RWPE1 (cell line): ENCODE results near the gene MRPS35.
A peak's percentile ranks its signal among the peaks of the same experiment; 100 is the strongest.

Experiments used
- CTCF ChIA-PET: fragments of 350-600 bp; sonication (Branson Sonifier 250); formaldehyde crosslinking; extraction: SDS; loops from one replicate; lab custom pipeline; 2021; lab: Yijun Ruan, JAX
- POLR2A ChIA-PET: fragments of 400-600 bp; formaldehyde crosslinking; extraction: SDS; loops from one replicate; lab custom pipeline; 2020; ENCODE audit warnings: antibody characterized with exemption; ENCODE audit not compliant: low non-redundant PET; lab: Yijun Ruan, JAX
- DNase-seq: peaks from one replicate; pipeline ENCODE4 v3.0.0; 2012; ENCODE audit warnings: low spot score
- H3K27ac ChIP-seq: fragments of 450-650 bp; 2 replicates; pipeline ENCODE4 v1.5.1; 2017
- TF ChIP-seq, protein P1 (sequence below): fragments of 450-650 bp; conservative IDR thresholded peaks from 2 replicates; pipeline ENCODE4 v1.5.1; 2017; ENCODE audit warnings: low read depth, mild to moderate bottlenecking

The MRPS35 gene

DNA sequence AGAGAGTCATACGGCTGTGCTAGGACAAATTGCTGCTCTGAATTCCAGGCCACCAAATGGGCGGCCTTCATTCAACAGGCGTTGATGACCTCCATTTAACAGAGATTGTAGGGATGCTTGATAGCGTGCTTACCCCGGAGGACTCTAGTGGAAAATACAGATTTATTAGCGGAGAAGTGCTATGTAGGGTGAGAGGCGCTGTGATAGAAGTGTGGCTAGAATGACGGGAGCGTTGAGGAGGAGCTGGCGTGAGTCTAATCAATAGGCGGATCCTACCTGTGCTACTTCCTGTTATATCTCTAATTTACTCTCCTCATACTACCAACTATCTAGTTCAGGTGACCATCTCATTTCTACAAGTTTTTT lies 668 bp downstream of the MRPS35 start:
- POLR2A ChIA-PET = interaction anchor here (0.6 kb wide), 1 partner anchor 36 kb away, joined by 3 read pairs; no protein-coding TSS in a partner anchor
- H3K27ac ChIP-seq = peak overlapping the region; percentile 81
- DNase-seq = peak; percentile 15
- TF ChIP-seq, protein P1, sequence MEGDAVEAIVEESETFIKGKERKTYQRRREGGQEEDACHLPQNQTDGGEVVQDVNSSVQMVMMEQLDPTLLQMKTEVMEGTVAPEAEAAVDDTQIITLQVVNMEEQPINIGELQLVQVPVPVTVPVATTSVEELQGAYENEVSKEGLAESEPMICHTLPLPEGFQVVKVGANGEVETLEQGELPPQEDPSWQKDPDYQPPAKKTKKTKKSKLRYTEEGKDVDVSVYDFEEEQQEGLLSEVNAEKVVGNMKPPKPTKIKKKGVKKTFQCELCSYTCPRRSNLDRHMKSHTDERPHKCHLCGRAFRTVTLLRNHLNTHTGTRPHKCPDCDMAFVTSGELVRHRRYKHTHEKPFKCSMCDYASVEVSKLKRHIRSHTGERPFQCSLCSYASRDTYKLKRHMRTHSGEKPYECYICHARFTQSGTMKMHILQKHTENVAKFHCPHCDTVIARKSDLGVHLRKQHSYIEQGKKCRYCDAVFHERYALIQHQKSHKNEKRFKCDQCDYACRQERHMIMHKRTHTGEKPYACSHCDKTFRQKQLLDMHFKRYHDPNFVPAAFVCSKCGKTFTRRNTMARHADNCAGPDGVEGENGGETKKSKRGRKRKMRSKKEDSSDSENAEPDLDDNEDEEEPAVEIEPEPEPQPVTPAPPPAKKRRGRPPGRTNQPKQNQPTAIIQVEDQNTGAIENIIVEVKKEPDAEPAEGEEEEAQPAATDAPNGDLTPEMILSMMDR = no peak
- CTCF ChIA-PET = interaction anchor here (0.5 kb wide), 1 partner anchor 202 kb away, joined by 4 read pairs; no protein-coding TSS in a partner anchor

DNA sequence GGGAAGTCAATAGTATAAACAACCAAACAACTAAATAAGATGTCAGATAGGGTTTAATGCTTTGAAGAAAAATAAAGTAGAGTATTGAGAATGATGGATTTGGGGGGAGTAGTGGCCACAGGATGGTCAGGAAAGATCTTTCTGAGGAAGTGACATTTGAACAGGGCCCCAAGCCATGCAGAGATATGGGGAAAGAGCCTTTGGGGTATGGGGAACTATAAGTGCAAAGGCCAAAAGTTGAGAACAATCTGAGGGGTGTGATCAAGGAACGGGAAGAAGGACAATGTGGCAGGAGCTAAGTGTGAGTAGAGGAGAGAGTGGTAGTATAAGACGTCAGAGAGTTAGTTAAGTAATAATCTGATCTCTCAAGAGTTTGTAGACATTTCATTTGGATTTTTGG lies 1.3 kb downstream of the MRPS35 start:
- ChIA-PET CTCF (interaction anchor here (0.5 kb wide), 1 partner anchor 202 kb away, joined by 4 read pairs; no protein-coding TSS in a partner anchor), POLR2A (interaction anchor here (0.6 kb wide), 1 partner anchor 37 kb away, joined by 3 read pairs; no protein-coding TSS in a partner anchor)
- TF ChIP-seq, protein P1 = no peak
- H3K27ac ChIP-seq = no peak overlapping the region
- DNase-seq = no peak

DNA sequence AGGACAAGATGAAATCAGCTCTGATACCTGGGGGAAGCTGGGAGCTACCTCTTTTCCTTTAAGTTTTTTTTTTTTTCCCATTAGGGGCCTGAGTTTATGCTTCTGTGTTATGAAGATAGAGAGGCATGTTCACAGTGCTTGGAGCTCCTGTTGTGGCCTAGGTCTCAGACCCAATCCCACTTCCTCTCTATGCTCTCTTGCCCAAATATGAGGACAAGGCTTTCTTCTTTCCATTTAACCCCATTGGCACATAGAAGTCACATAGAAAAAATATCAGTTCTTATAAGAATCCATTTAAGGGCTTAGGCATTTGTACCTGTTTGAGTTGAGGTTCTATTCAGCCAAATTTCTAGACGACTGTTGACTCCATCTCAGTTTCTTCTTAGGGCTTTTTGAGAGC lies 12.6 kb downstream of the MRPS35 start:
- no peak overlapping the region for H3K27ac ChIP-seq
- TF ChIP-seq, protein P1 = no peak
- POLR2A ChIA-PET = no interaction called here
- CTCF ChIA-PET = interaction anchor here (0.5 to 1.0 kb wide), 2 partner anchors 10 to 113 kb away, joined by 3 read pairs; no protein-coding TSS in a partner anchor
- no peak for DNase-seq

DNA sequence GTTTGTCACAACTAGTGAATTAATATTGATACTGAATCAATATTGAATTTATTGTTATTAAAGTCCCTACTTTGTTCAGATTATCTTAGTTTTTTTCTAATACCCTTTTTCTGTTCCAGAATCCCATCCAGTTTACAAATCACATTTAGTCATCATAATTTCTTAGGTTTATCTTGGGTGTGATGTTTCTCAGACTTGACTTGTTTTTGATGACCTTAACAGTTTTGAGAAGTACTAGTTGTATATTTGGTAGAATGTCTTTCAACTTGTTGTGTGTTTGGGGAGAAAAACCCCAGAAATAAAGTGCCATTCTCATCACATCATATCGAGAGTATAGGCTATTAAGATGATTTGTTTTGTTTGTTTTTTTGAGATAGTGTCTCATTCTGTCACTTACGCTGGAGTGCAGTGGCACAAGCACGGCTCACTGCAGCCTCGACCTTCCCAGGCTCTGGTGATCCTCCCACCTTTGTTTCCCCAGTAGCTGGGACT lies 19.5 kb downstream of the MRPS35 start:
- no peak for DNase-seq
- TF ChIP-seq, protein P1 = no peak
- POLR2A ChIA-PET = no interaction called here
- H3K27ac ChIP-seq = no peak overlapping the region
- CTCF ChIA-PET = interaction anchor here (0.6 kb wide), 1 partner anchor 37 kb away, joined by 3 read pairs; no protein-coding TSS in a partner anchor

DNA sequence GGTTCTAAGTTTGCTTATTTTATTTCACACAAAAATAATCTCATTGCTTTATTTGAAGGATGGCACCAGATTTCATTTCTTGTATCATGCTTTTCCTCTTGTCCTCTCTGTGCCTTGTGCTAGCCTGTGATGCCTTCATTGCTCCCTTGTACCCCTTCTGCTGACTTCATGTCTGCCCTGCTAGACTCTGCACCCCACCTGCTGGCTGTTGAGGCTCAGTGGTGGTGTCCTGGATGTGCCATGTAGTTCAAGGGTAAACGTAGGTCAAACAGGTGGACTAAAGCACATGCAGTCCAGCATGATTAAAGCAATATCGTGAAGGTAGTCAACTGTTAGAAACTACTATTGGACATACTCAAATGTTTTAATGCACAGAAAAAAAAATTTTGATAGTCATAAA lies 21.6 kb downstream of the MRPS35 start:
- POLR2A ChIA-PET = no interaction called here
- CTCF ChIA-PET = interaction anchor here (0.5 to 0.7 kb wide), 7 partner anchors 35 to 1537 kb away, joined by 3 to 5 read pairs (median 3); no protein-coding TSS in a partner anchor
- TF ChIP-seq, protein P1 = no peak
- no peak overlapping the region for H3K27ac ChIP-seq
- DNase-seq = no peak

DNA sequence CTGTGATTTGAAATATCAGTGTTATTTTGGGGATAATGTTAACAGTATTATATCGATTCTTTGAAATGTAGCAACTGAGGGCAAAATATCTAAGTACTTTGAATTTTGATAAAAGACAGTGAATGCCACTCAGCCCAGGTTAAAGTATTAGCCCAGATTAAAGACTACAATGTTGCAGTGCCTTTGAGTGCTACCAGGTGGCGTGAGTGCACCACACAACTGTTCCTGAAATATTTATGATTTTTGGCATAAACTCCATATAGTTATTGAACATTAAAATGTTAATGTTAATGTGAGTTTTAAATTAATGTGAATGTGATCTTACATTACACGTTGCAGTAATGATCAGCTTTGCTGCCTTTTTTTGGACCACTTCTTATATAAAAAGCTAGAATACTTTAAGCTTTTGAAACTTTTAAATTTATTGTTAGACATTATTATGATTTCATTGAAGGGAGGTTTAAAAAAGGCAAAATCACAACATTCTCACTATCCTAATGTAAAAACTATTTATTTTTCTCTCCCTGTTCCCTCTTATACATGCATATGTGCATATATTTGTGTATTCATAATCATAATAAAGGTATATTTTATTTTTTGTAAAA lies 22.5 kb downstream of the MRPS35 start:
- DNase-seq = peak; percentile 42
- no peak overlapping the region for H3K27ac ChIP-seq
- ChIA-PET CTCF (interaction anchor here (0.5 to 1.0 kb wide), 14 partner anchors 10 to 1152 kb away, joined by 3 to 6 read pairs (median 4); partner anchors contain the start of genes KLHL42 and MANSC4), POLR2A (no interaction called here)
- TF ChIP-seq, protein P1 = peak; percentile 66
